ENCODE results near the gene FOXP4.

Gene FOXP4

GRCh38 chr6:41638935-41639808 is 93.0 kb downstream of the FOXP4 start:
- DNase-seq (ENCODE audit: low read depth) = peak; percentile 15
- Histone ChIP-seq H3K4me3 (ENCODE audit: low read length) (no peak overlapping the region), H3K4me1 (ENCODE audit: control insufficient read depth, insufficient read depth, low read length) (peaks cover 8% of the 10 kb centered on the region), H3K27me3 (replicated peaks; ENCODE audit: control insufficient read depth, insufficient read depth, low read length) (peaks cover 61% of the 10 kb centered on the region), H3K9ac (ENCODE audit: low read length) (no peak overlapping the region), H3K36me3 (ENCODE audit: control insufficient read depth, insufficient read depth, low read length, severe bottlenecking) (no peaks in the 10 kb centered on the region), H3K9me3 (ENCODE audit: control insufficient read depth, low read length) (no peaks in the 10 kb centered on the region)

GRCh38 chr6:41639809-41640371 is 93.7 kb downstream of the FOXP4 start:
- no peak for DNase-seq (ENCODE audit: low read depth)
- H3K4me3 ChIP-seq (ENCODE audit: low read length) = no peak overlapping the region
- no peaks in the 10 kb centered on the region for H3K9me3 ChIP-seq (ENCODE audit: control insufficient read depth, low read length)
- no peaks in the 10 kb centered on the region for H3K36me3 ChIP-seq (ENCODE audit: control insufficient read depth, insufficient read depth, low read length, severe bottlenecking)
- no peak overlapping the region for H3K9ac ChIP-seq (ENCODE audit: low read length)
- peaks cover 58% of the 10 kb centered on the region for H3K27me3 ChIP-seq (replicated peaks; ENCODE audit: control insufficient read depth, insufficient read depth, low read length)
- peaks cover 6% of the 10 kb centered on the region for H3K4me1 ChIP-seq (ENCODE audit: control insufficient read depth, insufficient read depth, low read length)

- Histone ChIP-seq H3K4me1 (ENCODE audit: control insufficient read depth, insufficient read depth, low read length) (peaks cover 5% of the 10 kb centered on the region), H3K36me3 (ENCODE audit: control insufficient read depth, insufficient read depth, low read length, severe bottlenecking) (no peaks in the 10 kb centered on the region), H3K9ac (ENCODE audit: low read length) (no peak overlapping the region), H3K9me3 (ENCODE audit: control insufficient read depth, low read length) (no peaks in the 10 kb centered on the region), H3K27me3 (replicated peaks; ENCODE audit: control insufficient read depth, insufficient read depth, low read length) (peaks cover 55% of the 10 kb centered on the region), H3K4me3 (ENCODE audit: low read length) (no peak overlapping the region)
- no peak for DNase-seq (ENCODE audit: low read depth)
These were observed 94.2 kb downstream of the FOXP4 start for GRCh38 chr6:41640426-41640825.

- no peaks in the 10 kb centered on the region for H3K36me3 ChIP-seq (ENCODE audit: control insufficient read depth, insufficient read depth, low read length, severe bottlenecking)
- H3K9me3 ChIP-seq (ENCODE audit: control insufficient read depth, low read length) = no peaks in the 10 kb centered on the region
- DNase-seq (ENCODE audit: low read depth) = no peak
- H3K4me1 ChIP-seq (ENCODE audit: control insufficient read depth, insufficient read depth, low read length) = peaks cover 5% of the 10 kb centered on the region
- no peak overlapping the region for H3K9ac ChIP-seq (ENCODE audit: low read length)
- no peak overlapping the region for H3K4me3 ChIP-seq (ENCODE audit: low read length)
- H3K27me3 ChIP-seq (replicated peaks; ENCODE audit: control insufficient read depth, insufficient read depth, low read length) = peaks cover 51% of the 10 kb centered on the region
These were observed 95.3 kb downstream of the FOXP4 start for GRCh38 chr6:41641352-41641925.

- H3K4me3 ChIP-seq (ENCODE audit: low read length) = no peak overlapping the region
- peaks cover 5% of the 10 kb centered on the region for H3K4me1 ChIP-seq (ENCODE audit: control insufficient read depth, insufficient read depth, low read length)
- DNase-seq (ENCODE audit: low read depth) = no peak
- H3K27me3 ChIP-seq (replicated peaks; ENCODE audit: control insufficient read depth, insufficient read depth, low read length) = peaks cover 50% of the 10 kb centered on the region
- H3K9me3 ChIP-seq (ENCODE audit: control insufficient read depth, low read length) = no peaks in the 10 kb centered on the region
- H3K36me3 ChIP-seq (ENCODE audit: control insufficient read depth, insufficient read depth, low read length, severe bottlenecking) = no peaks in the 10 kb centered on the region
- no peak overlapping the region for H3K9ac ChIP-seq (ENCODE audit: low read length)
These were observed 96.1 kb downstream of the FOXP4 start for GRCh38 chr6:41642090-41642959.

- peaks cover 5% of the 10 kb centered on the region for H3K4me1 ChIP-seq (ENCODE audit: control insufficient read depth, insufficient read depth, low read length)
- H3K4me3 ChIP-seq (ENCODE audit: low read length) = no peak overlapping the region
- no peaks in the 10 kb centered on the region for H3K36me3 ChIP-seq (ENCODE audit: control insufficient read depth, insufficient read depth, low read length, severe bottlenecking)
- peaks cover 45% of the 10 kb centered on the region for H3K27me3 ChIP-seq (replicated peaks; ENCODE audit: control insufficient read depth, insufficient read depth, low read length)
- no peaks in the 10 kb centered on the region for H3K9me3 ChIP-seq (ENCODE audit: control insufficient read depth, low read length)
- H3K9ac ChIP-seq (ENCODE audit: low read length) = no peak overlapping the region
- DNase-seq (ENCODE audit: low read depth) = no peak
These were observed 97.0 kb downstream of the FOXP4 start for GRCh38 chr6:41642960-41643898.

GRCh38 chr6:41643899-41644269 is 97.7 kb downstream of the FOXP4 start:
- H3K27me3 ChIP-seq (replicated peaks; ENCODE audit: control insufficient read depth, insufficient read depth, low read length) = peaks cover 52% of the 10 kb centered on the region
- H3K9me3 ChIP-seq (ENCODE audit: control insufficient read depth, low read length) = no peaks in the 10 kb centered on the region
- peaks cover 5% of the 10 kb centered on the region for H3K4me1 ChIP-seq (ENCODE audit: control insufficient read depth, insufficient read depth, low read length)
- no peak for DNase-seq (ENCODE audit: low read depth)
- no peaks in the 10 kb centered on the region for H3K36me3 ChIP-seq (ENCODE audit: control insufficient read depth, insufficient read depth, low read length, severe bottlenecking)
- H3K9ac ChIP-seq (ENCODE audit: low read length) = no peak overlapping the region
- H3K4me3 ChIP-seq (ENCODE audit: low read length) = no peak overlapping the region

GRCh38 chr6:41644297-41644879 is 98.2 kb downstream of the FOXP4 start:
- Histone ChIP-seq H3K36me3 (ENCODE audit: control insufficient read depth, insufficient read depth, low read length, severe bottlenecking) (no peaks in the 10 kb centered on the region), H3K9ac (ENCODE audit: low read length) (no peak overlapping the region), H3K4me1 (ENCODE audit: control insufficient read depth, insufficient read depth, low read length) (peaks cover under 1% of the 10 kb centered on the region), H3K4me3 (ENCODE audit: low read length) (no peak overlapping the region), H3K27me3 (replicated peaks; ENCODE audit: control insufficient read depth, insufficient read depth, low read length) (peaks cover 53% of the 10 kb centered on the region), H3K9me3 (ENCODE audit: control insufficient read depth, low read length) (no peaks in the 10 kb centered on the region)
- DNase-seq (ENCODE audit: low read depth) = no peak

GRCh38 chr6:41645007-41645618 is 98.9 kb downstream of the FOXP4 start:
- DNase-seq (ENCODE audit: low read depth) = no peak
- Histone ChIP-seq H3K4me1 (ENCODE audit: control insufficient read depth, insufficient read depth, low read length) (no peaks in the 10 kb centered on the region), H3K9ac (ENCODE audit: low read length) (no peak overlapping the region), H3K4me3 (ENCODE audit: low read length) (no peak overlapping the region), H3K27me3 (replicated peaks; ENCODE audit: control insufficient read depth, insufficient read depth, low read length) (peaks cover 49% of the 10 kb centered on the region), H3K9me3 (ENCODE audit: control insufficient read depth, low read length) (no peaks in the 10 kb centered on the region), H3K36me3 (ENCODE audit: control insufficient read depth, insufficient read depth, low read length, severe bottlenecking) (no peaks in the 10 kb centered on the region)

Data from adipocyte (in vitro differentiated cells).